H1 (cell line): ENCODE results near the gene ENTR1. TPM values are rescaled to one million over a fixed set of nuclear protein-coding genes. Genes with fewer than 3 reads are reported as not detected.

Experiments used
- CBX5 ChIP-seq: fragments of 300-800, 300-1000 bp; sonication (generic); IDR thresholded peaks from 2 replicates; pipeline ENCODE4 v1.7.1; 2016; ENCODE audit warnings: antibody characterized with exemption, low read length, low read depth
- CHD2 ChIP-seq: IDR thresholded peaks from 2 replicates; pipeline ENCODE4 v1.6.1; 2012; ENCODE audit warnings: low read length, improper control_type of control experiment
- GTF2F1 ChIP-seq: IDR thresholded peaks from 2 replicates; pipeline ENCODE4 v1.6.1; 2012; ENCODE audit warnings: low read depth, low read length, improper control_type of control experiment, borderline replicate concordance
- PHF8 ChIP-seq: fragments of 200-600 bp; sonication (generic); conservative IDR thresholded peaks from 2 replicates; pipeline ENCODE4 v1.7.1; 2012; ENCODE audit warnings: low read depth, mild to moderate bottlenecking, inconsistent platforms, low read length, moderate library complexity
- SP4 ChIP-seq: IDR thresholded peaks from 2 replicates; pipeline ENCODE4 v1.6.1; 2012; ENCODE audit warnings: low read length, inconsistent platforms
- polyA plus RNA-seq, 7 experiments: library from polyadenylated mRNA; depleted of rRNA in 3 of 7; stranded (reverse) in 5 of 7; unstranded in 2 of 7; fragments of >200 nt in 5 of 7; fragments of 200-250 nt in 2 of 7; gene quantifications; 1 replicate in 5 of 7; 2 replicates in 1 of 7; 4 replicates in 1 of 7; pipeline versions ENCODE4 v1.2.1 to v1.2.3, GENCODE V29; 2011 to 2013; ENCODE audit warnings: missing spikeins in 2 of 7, mixed read lengths in 2 of 7
- total RNA-seq: library from RNA; stranded (reverse); fragmentation: NEBNext Ultra II Directional; extraction: Animal tissue kit (Norgen Biotek cat#: 25700); gene quantifications from 2 replicates; pipeline ENCODE4 v1.2.1, GENCODE V29; 2021
- TF ChIP-seq, protein P1 (sequence below), 3 experiments: IDR thresholded peaks; 1 replicate in 2 of 3; 2 replicates in 1 of 3; pipeline versions ENCODE4 v1.5.1 to v1.6.1; 2011; ENCODE audit warnings: low read length in 3 of 3, mild to moderate bottlenecking in 3 of 3, inconsistent platforms in 2 of 3, low read depth in 1 of 3, moderate library complexity in 1 of 3; ENCODE audit not compliant: insufficient read depth in 1 of 3; ENCODE audit errors: control extremely low read depth in 1 of 3
- TF ChIP-seq, protein P2 (sequence below): IDR thresholded peaks from 2 replicates; pipeline ENCODE4 v1.6.1; 2012; ENCODE audit warnings: inconsistent platforms
- TF ChIP-seq, protein P3 (sequence below): IDR thresholded peaks from 2 replicates; pipeline ENCODE4 v1.6.1; 2011; ENCODE audit warnings: low read depth, mild to moderate bottlenecking, low read length; ENCODE audit not compliant: insufficient read depth

The ENTR1 gene
- total and polyA plus RNA-seq, 2 of the 8 experiments (the other 6 are each of a cell fraction or from before 2014, with no cell fraction given) = 65.2 to 102 TPM

DNA sequence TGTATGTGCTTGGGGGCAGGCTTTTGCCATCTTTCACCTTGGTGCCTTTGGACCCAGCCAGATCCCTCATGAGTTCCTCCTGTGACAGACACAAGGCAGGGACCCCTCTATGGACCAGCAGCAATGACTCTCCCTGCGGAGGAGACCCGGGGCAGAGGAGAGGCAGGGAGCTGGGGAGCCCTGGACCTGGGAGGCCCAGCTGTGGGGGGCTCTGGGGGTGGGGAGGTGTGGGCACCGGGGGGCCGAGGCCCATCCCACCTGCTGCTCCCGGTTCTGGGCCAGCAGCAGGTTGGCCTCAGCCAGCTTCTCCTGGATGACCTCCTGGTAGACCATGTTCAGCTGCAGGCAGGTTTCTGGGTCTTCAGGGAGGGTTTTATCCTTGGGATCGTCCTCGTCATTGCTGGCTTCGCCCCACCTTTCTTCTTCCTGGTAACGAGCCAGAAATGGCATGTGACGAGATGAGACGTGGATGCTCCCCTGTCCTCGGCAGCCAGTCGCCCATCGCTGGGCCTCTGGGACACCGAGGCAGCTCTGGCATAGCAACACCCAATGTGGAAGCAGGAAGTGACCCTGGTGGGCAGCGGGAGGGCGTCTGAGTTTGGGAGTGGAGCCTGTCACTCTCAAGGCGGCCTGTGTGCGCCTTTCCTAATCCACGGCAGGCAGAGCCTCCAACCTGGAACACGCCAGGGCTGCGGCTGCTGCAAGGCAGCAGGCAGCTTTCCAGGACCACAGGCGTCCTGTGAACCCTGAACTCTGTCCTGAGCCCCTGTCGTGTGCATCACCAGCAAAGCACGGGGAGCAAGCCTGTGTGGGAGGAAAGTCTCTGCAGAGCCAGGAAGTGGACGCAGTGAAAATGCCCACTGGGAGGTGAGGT is 14.8 kb downstream of the ENTR1 start (continued):
- TF ChIP-seq, protein P1, sequence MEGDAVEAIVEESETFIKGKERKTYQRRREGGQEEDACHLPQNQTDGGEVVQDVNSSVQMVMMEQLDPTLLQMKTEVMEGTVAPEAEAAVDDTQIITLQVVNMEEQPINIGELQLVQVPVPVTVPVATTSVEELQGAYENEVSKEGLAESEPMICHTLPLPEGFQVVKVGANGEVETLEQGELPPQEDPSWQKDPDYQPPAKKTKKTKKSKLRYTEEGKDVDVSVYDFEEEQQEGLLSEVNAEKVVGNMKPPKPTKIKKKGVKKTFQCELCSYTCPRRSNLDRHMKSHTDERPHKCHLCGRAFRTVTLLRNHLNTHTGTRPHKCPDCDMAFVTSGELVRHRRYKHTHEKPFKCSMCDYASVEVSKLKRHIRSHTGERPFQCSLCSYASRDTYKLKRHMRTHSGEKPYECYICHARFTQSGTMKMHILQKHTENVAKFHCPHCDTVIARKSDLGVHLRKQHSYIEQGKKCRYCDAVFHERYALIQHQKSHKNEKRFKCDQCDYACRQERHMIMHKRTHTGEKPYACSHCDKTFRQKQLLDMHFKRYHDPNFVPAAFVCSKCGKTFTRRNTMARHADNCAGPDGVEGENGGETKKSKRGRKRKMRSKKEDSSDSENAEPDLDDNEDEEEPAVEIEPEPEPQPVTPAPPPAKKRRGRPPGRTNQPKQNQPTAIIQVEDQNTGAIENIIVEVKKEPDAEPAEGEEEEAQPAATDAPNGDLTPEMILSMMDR (IDR thresholded peaks at IDR 0.05; ENCODE audit: control extremely low read depth in 1 of 3, insufficient read depth in 1 of 3, low read depth in 1 of 3, low read length in 3 of 3) = no peak
- TF ChIP-seq, protein P2, sequence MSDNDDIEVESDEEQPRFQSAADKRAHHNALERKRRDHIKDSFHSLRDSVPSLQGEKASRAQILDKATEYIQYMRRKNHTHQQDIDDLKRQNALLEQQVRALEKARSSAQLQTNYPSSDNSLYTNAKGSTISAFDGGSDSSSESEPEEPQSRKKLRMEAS = no peak
- TF ChIP-seq CBX5 = no peak
- TF ChIP-seq SP4 = no peak
- TF ChIP-seq PHF8 = no peak
- TF ChIP-seq CHD2 = no peak
- no peak for TF ChIP-seq GTF2F1
- TF ChIP-seq, protein P3, sequence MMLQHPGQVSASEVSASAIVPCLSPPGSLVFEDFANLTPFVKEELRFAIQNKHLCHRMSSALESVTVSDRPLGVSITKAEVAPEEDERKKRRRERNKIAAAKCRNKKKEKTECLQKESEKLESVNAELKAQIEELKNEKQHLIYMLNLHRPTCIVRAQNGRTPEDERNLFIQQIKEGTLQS = no peak
